ENCODE measurements around the gene SKAP1.
"Not testable (repeated sequence)": the region's sequence is repeated elsewhere in the genome, so short reads cannot be mapped to it uniquely, and the experiment has no call there.

The SKAP1 gene

GRCh38 chr17:48374650-48375230 is 55.3 kb downstream of the SKAP1 start:
- Mint-ChIP-seq H3K36me3 (no peaks in the 10 kb centered on the region), H3K27me3 (peaks cover 10% of the 10 kb centered on the region), H3K4me1 (peaks cover 5% of the 10 kb centered on the region), H3K4me3 (no peak overlapping the region), H3K9me3 (no peaks in the 10 kb centered on the region), H3K27ac (no peak overlapping the region)
- ATAC-seq, result no peak

GRCh38 chr17:48373883-48374282 is 56.1 kb downstream of the SKAP1 start:
- H3K4me3 Mint-ChIP-seq, result no peak overlapping the region
- H3K27me3 Mint-ChIP-seq, result peaks cover 10% of the 10 kb centered on the region
- no peak overlapping the region for H3K27ac Mint-ChIP-seq
- no peaks in the 10 kb centered on the region for H3K36me3 Mint-ChIP-seq
- no peaks in the 10 kb centered on the region for H3K9me3 Mint-ChIP-seq
- no peak for ATAC-seq
- H3K4me1 Mint-ChIP-seq, result peaks cover 5% of the 10 kb centered on the region

GRCh38 chr17:48373130-48373830 is 56.7 kb downstream of the SKAP1 start:
- ATAC-seq, result no peak
- Mint-ChIP-seq H3K27me3 (peaks cover 10% of the 10 kb centered on the region), H3K9me3 (no peaks in the 10 kb centered on the region), H3K27ac (no peak overlapping the region), H3K4me3 (no peak overlapping the region), H3K36me3 (no peaks in the 10 kb centered on the region), H3K4me1 (peaks cover 5% of the 10 kb centered on the region)

- H3K27me3 Mint-ChIP-seq, result peaks cover 28% of the 10 kb centered on the region
- H3K9me3 Mint-ChIP-seq, H3K4me1 Mint-ChIP-seq, ATAC-seq, H3K4me3 Mint-ChIP-seq, H3K27ac Mint-ChIP-seq, H3K36me3 Mint-ChIP-seq: not testable (repeated sequence)
These were observed 61.0 kb downstream of the SKAP1 start for GRCh38 chr17:48368967-48369366.

- H3K9me3 Mint-ChIP-seq, result no peaks in the 10 kb centered on the region
- no peak for ATAC-seq
- no peaks in the 10 kb centered on the region for H3K4me1 Mint-ChIP-seq
- H3K27me3 Mint-ChIP-seq, result peaks cover 28% of the 10 kb centered on the region
- H3K27ac Mint-ChIP-seq, result no peak overlapping the region
- no peaks in the 10 kb centered on the region for H3K36me3 Mint-ChIP-seq
- H3K4me3 Mint-ChIP-seq, result no peak overlapping the region
These were observed 61.6 kb downstream of the SKAP1 start for GRCh38 chr17:48368352-48368908.

- Mint-ChIP-seq H3K36me3 (no peaks in the 10 kb centered on the region), H3K27ac (no peak overlapping the region), H3K4me1 (no peaks in the 10 kb centered on the region), H3K9me3 (no peaks in the 10 kb centered on the region), H3K27me3 (peaks cover 41% of the 10 kb centered on the region), H3K4me3 (no peak overlapping the region)
- ATAC-seq, result no peak
These were observed 66.9 kb downstream of the SKAP1 start for GRCh38 chr17:48363161-48363560.

GRCh38 chr17:48360861-48361633 is 69.0 kb downstream of the SKAP1 start:
- not testable (repeated sequence) for ATAC-seq, H3K27ac Mint-ChIP-seq, H3K9me3 Mint-ChIP-seq, H3K4me3 Mint-ChIP-seq, H3K36me3 Mint-ChIP-seq, H3K4me1 Mint-ChIP-seq
- H3K27me3 Mint-ChIP-seq, result peaks cover 29% of the 10 kb centered on the region

- Mint-ChIP-seq H3K4me3 (no peak overlapping the region), H3K27ac (no peak overlapping the region), H3K4me1 (no peaks in the 10 kb centered on the region), H3K36me3 (no peaks in the 10 kb centered on the region), H3K27me3 (peaks cover 23% of the 10 kb centered on the region), H3K9me3 (no peaks in the 10 kb centered on the region)
- ATAC-seq, result no peak
These were observed 72.0 kb downstream of the SKAP1 start for GRCh38 chr17:48357779-48358602.

- Mint-ChIP-seq H3K27ac (no peak overlapping the region), H3K4me1 (no peaks in the 10 kb centered on the region), H3K36me3 (no peaks in the 10 kb centered on the region), H3K4me3 (no peak overlapping the region), H3K9me3 (no peaks in the 10 kb centered on the region), H3K27me3 (peaks cover 16% of the 10 kb centered on the region)
- no peak for ATAC-seq
These were observed 73.1 kb downstream of the SKAP1 start for GRCh38 chr17:48356866-48357265.

GRCh38 chr17:48352630-48353029 is 77.4 kb downstream of the SKAP1 start:
- ATAC-seq, result no peak
- no peak overlapping the region for H3K27ac Mint-ChIP-seq
- no peaks in the 10 kb centered on the region for H3K36me3 Mint-ChIP-seq
- peaks cover 9% of the 10 kb centered on the region for H3K27me3 Mint-ChIP-seq
- no peak overlapping the region for H3K4me3 Mint-ChIP-seq
- no peaks in the 10 kb centered on the region for H3K9me3 Mint-ChIP-seq
- H3K4me1 Mint-ChIP-seq, result no peaks in the 10 kb centered on the region

- no peak for ATAC-seq
- H3K36me3 Mint-ChIP-seq, result no peaks in the 10 kb centered on the region
- no peaks in the 10 kb centered on the region for H3K4me1 Mint-ChIP-seq
- no peak overlapping the region for H3K4me3 Mint-ChIP-seq
- H3K27me3 Mint-ChIP-seq, result peaks cover 9% of the 10 kb centered on the region
- H3K27ac Mint-ChIP-seq, result no peak overlapping the region
- H3K9me3 Mint-ChIP-seq, result no peaks in the 10 kb centered on the region
These were observed 78.1 kb downstream of the SKAP1 start for GRCh38 chr17:48351911-48352332.

- ATAC-seq, result no peak
- Mint-ChIP-seq H3K27ac (no peak overlapping the region), H3K27me3 (peaks cover 9% of the 10 kb centered on the region), H3K9me3 (no peaks in the 10 kb centered on the region), H3K4me3 (no peak overlapping the region), H3K36me3 (no peaks in the 10 kb centered on the region), H3K4me1 (no peaks in the 10 kb centered on the region)
These were observed 81.7 kb downstream of the SKAP1 start for GRCh38 chr17:48348352-48348751.

- H3K27ac Mint-ChIP-seq, result no peak overlapping the region
- H3K36me3 Mint-ChIP-seq, result no peaks in the 10 kb centered on the region
- no peaks in the 10 kb centered on the region for H3K4me1 Mint-ChIP-seq
- H3K27me3 Mint-ChIP-seq, result peaks cover 9% of the 10 kb centered on the region
- no peak for ATAC-seq
- no peaks in the 10 kb centered on the region for H3K9me3 Mint-ChIP-seq
- H3K4me3 Mint-ChIP-seq, result no peak overlapping the region
These were observed 82.8 kb downstream of the SKAP1 start for GRCh38 chr17:48347177-48347576.

- H3K27me3 Mint-ChIP-seq, result peaks cover 8% of the 10 kb centered on the region
- no peaks in the 10 kb centered on the region for H3K9me3 Mint-ChIP-seq
- H3K36me3 Mint-ChIP-seq, result no peaks in the 10 kb centered on the region
- H3K27ac Mint-ChIP-seq, result no peak overlapping the region
- no peak for ATAC-seq
- no peaks in the 10 kb centered on the region for H3K4me1 Mint-ChIP-seq
- no peak overlapping the region for H3K4me3 Mint-ChIP-seq
These were observed 85.8 kb downstream of the SKAP1 start for GRCh38 chr17:48344251-48344650.

- Mint-ChIP-seq H3K4me3 (no peak overlapping the region), H3K4me1 (no peaks in the 10 kb centered on the region), H3K27me3 (peaks cover 16% of the 10 kb centered on the region), H3K36me3 (no peaks in the 10 kb centered on the region), H3K9me3 (no peaks in the 10 kb centered on the region), H3K27ac (no peak overlapping the region)
- no peak for ATAC-seq
These were observed 89.1 kb downstream of the SKAP1 start for GRCh38 chr17:48340916-48341315.

Data from stimulated activated memory B cell treated with anti-CD40 and anti-IgM and Interleukin-4, amounts not matched to agents 10 μg/mL and 1 μg/mL and 100 μg/mL, for 72 hours (primary cell).